ENCODE measurements around the gene TASOR.
"Not testable (repeated sequence)": the region's sequence is repeated elsewhere in the genome, so short reads cannot be mapped to it uniquely, and the experiment has no call there.

TASOR gene

GRCh38 chr3:56683122-56683817, at the start of gene TASOR:
TSS of gene TASOR (minus strand) at chr3:56683265. CDS start at chr3:56683006, 259 bp downstream.
- peak within 1 kb of the TSS; percentile 80 for H3K4me3 ChIP-seq (ENCODE audit: low read depth, low read length)
- TF ChIP-seq CTCF (IDR thresholded peaks at IDR 0.05; ENCODE audit: low read depth, low read length), result no peak

GRCh38 chr3:56732109-56732508, 49.0 kb upstream of the TASOR start:
- H3K4me3 ChIP-seq (ENCODE audit: low read depth, low read length), result no peak overlapping the region
- no peak for TF ChIP-seq CTCF (IDR thresholded peaks at IDR 0.05; ENCODE audit: low read depth, low read length)

GRCh38 chr3:56725175-56725574, 42.1 kb upstream of the TASOR start:
- no peak overlapping the region for H3K4me3 ChIP-seq (ENCODE audit: low read depth, low read length)
- no peak for TF ChIP-seq CTCF (IDR thresholded peaks at IDR 0.05; ENCODE audit: low read depth, low read length)

- no peak for TF ChIP-seq CTCF (IDR thresholded peaks at IDR 0.05; ENCODE audit: low read depth, low read length)
- H3K4me3 ChIP-seq (ENCODE audit: low read depth, low read length), result no peak overlapping the region
These were observed 41.6 kb upstream of the TASOR start for GRCh38 chr3:56724676-56725075.

- no peak for TF ChIP-seq CTCF (IDR thresholded peaks at IDR 0.05; ENCODE audit: low read depth, low read length)
- H3K4me3 ChIP-seq (ENCODE audit: low read depth, low read length), result no peak overlapping the region
These were observed 37.8 kb upstream of the TASOR start for GRCh38 chr3:56720849-56721248.

GRCh38 chr3:56718809-56719208, 35.7 kb upstream of the TASOR start:
- H3K4me3 ChIP-seq (ENCODE audit: low read depth, low read length), result not testable (repeated sequence)

- H3K4me3 ChIP-seq (ENCODE audit: low read depth, low read length), result no peak overlapping the region
- TF ChIP-seq CTCF (IDR thresholded peaks at IDR 0.05; ENCODE audit: low read depth, low read length), result no peak
These were observed 28.3 kb upstream of the TASOR start for GRCh38 chr3:56711344-56711743.

- not testable (repeated sequence) for H3K4me3 ChIP-seq (ENCODE audit: low read depth, low read length)
These were observed 24.3 kb upstream of the TASOR start for GRCh38 chr3:56707412-56707811.

Measured in WI38 (cell line).